Loucy (cell line): Measurements from ENCODE around the gene ST3GAL2.

Source experiments
- CTCF ChIP-seq: fragments of 200-600 bp; sonication (generic); conservative IDR thresholded peaks from 2 replicates; pipeline ENCODE4 v1.5.1; 2014; ENCODE audit warnings: mild to moderate bottlenecking, antibody characterized with exemption, low read length
- EZH2phosphoT487 ChIP-seq: fragments of 200-600 bp; IDR thresholded peaks from 2 replicates; pipeline ENCODE4 v1.6.1; 2018; ENCODE audit warnings: antibody characterized with exemption, mild to moderate bottlenecking, moderate library complexity, borderline replicate concordance

- TF ChIP-seq CTCF (no peak), EZH2phosphoT487 (no peak)
These were observed 65.8 kb downstream of the ST3GAL2 start for GRCh38 chr16:70372921-70373728.
